PFSK-1 (cell line): ENCODE data around the gene ACSL6.

Experiments used
- FOXP2 ChIP-seq: optimal IDR thresholded peaks from 2 replicates; pipeline ENCODE3; 2011; ENCODE audit warnings: borderline replicate concordance, control low read depth, inconsistent platforms; ENCODE audit not compliant: insufficient read depth; ENCODE audit errors: extremely low read length, extremely low read depth
- POLR2AphosphoS5 ChIP-seq: IDR thresholded peaks from 2 replicates; pipeline ENCODE4 v1.6.1; 2012; ENCODE audit warnings: low read depth, mild to moderate bottlenecking, control low read depth, low read length, moderate library complexity
- SIN3A ChIP-seq: IDR thresholded peaks from 2 replicates; pipeline ENCODE4 v1.6.1; 2012; ENCODE audit warnings: mild to moderate bottlenecking, low read length, moderate library complexity, borderline replicate concordance; ENCODE audit not compliant: insufficient read depth
- TAF1 ChIP-seq: IDR thresholded peaks from 2 replicates; pipeline ENCODE4 v1.6.1; 2012; ENCODE audit warnings: low read length, control low read depth, borderline replicate concordance; ENCODE audit not compliant: insufficient read depth
- TF ChIP-seq, protein P1 (sequence below), 2 experiments: IDR thresholded peaks; 2 replicates each; pipeline versions ENCODE4 v1.6.1 to v1.8.0; 2011 to 2012; ENCODE audit warnings: low read depth in 2 of 2, low read length in 2 of 2, control low read depth in 1 of 2, inconsistent platforms in 1 of 2, mild to moderate bottlenecking in 1 of 2, moderate library complexity in 1 of 2; ENCODE audit not compliant: insufficient read depth in 1 of 2

The ACSL6 gene

DNA sequence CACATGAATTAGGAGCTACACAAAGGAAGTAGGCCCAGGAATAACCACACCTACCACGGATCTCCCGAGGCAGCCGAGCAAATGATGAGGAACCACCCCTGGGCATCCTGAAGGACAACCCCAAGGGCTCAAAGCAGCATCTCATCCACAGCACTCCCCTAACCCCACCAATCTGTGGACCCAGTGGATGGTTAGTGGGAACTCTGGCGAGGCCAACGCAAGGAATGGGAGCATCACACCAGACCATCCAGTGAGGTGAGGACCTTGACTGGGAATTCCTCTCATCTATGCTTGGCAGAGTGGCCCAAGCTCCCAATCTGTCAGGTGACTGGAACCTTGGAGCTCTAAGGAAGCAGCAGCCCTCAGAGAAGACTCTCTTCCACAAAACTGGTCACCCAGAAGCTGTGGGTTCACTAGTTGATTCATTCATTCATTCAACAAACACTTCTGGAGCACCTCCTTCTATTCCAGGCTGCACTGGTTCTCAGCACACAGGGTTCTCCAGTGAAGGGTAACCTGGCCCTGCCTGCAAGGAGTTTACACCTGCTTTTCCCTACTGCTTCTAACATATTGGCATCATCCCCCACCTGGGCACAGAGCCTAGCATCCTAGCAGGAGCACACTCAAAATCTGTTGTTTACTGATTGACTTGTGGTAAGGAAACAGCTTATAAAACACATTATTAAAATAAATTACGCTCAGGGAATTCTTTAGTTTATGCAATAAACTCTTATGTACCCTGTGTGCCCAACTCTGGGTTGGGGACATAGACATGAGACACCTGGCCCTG lies 4.9 kb downstream of the ACSL6 start:
- TF ChIP-seq TAF1 (no peak), FOXP2 (no peak), SIN3A (no peak), POLR2AphosphoS5 (no peak)
- TF ChIP-seq, protein P1, sequence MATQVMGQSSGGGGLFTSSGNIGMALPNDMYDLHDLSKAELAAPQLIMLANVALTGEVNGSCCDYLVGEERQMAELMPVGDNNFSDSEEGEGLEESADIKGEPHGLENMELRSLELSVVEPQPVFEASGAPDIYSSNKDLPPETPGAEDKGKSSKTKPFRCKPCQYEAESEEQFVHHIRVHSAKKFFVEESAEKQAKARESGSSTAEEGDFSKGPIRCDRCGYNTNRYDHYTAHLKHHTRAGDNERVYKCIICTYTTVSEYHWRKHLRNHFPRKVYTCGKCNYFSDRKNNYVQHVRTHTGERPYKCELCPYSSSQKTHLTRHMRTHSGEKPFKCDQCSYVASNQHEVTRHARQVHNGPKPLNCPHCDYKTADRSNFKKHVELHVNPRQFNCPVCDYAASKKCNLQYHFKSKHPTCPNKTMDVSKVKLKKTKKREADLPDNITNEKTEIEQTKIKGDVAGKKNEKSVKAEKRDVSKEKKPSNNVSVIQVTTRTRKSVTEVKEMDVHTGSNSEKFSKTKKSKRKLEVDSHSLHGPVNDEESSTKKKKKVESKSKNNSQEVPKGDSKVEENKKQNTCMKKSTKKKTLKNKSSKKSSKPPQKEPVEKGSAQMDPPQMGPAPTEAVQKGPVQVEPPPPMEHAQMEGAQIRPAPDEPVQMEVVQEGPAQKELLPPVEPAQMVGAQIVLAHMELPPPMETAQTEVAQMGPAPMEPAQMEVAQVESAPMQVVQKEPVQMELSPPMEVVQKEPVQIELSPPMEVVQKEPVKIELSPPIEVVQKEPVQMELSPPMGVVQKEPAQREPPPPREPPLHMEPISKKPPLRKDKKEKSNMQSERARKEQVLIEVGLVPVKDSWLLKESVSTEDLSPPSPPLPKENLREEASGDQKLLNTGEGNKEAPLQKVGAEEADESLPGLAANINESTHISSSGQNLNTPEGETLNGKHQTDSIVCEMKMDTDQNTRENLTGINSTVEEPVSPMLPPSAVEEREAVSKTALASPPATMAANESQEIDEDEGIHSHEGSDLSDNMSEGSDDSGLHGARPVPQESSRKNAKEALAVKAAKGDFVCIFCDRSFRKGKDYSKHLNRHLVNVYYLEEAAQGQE (IDR thresholded peaks at IDR 0.05; ENCODE audit: insufficient read depth in 1 of 2, low read depth in 2 of 2, low read length in 2 of 2) = no peak

DNA sequence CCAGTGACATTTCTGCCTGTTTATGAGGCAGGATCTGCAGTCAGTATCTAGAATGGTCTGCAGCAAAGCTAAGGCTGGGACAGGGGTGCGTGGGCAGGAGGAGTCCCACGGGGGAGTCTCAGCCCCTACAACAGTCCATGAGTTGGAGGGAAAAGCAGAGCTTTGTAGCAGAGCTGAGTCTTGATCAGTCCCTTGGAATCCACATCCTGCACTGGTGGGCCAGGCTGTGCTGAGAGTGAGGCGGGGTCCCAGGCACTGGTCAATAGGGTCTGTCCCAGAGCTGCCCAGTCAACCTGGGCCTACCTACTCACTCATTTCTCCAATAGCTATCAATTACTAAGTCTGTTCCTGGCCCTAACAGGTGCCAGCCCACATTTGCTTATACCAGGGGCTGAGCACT lies 5.9 kb downstream of the ACSL6 start:
- TF ChIP-seq POLR2AphosphoS5 (no peak), TAF1 (no peak), FOXP2 (no peak), SIN3A (no peak)
- TF ChIP-seq, protein P1 (IDR thresholded peaks at IDR 0.05; ENCODE audit: insufficient read depth in 1 of 2, low read depth in 2 of 2, low read length in 2 of 2) = no peak

DNA sequence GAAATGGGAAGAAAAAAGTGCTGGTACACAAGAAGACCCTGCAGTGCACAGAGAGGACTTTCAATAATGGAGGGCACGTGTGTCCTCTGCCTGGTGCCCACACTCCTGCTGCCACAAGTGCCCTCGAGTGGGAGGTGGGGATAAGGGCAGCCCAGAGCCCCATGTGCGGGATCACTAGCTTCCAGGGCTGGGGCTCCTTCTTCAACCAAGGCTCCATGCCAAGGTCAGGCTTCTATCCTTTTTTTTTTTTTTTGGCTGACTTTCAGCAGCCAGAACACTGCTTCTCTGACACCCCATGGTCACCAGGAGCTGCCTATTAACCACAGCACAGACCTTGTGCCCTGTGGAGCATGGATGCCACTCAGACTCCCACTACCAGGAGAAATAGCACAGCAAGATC lies 7.5 kb downstream of the ACSL6 start:
- TF ChIP-seq POLR2AphosphoS5 (no peak), FOXP2 (no peak), TAF1 (no peak), SIN3A (no peak)
- TF ChIP-seq, protein P1 (IDR thresholded peaks at IDR 0.05; ENCODE audit: insufficient read depth in 1 of 2, low read depth in 2 of 2, low read length in 2 of 2) = no peak

DNA sequence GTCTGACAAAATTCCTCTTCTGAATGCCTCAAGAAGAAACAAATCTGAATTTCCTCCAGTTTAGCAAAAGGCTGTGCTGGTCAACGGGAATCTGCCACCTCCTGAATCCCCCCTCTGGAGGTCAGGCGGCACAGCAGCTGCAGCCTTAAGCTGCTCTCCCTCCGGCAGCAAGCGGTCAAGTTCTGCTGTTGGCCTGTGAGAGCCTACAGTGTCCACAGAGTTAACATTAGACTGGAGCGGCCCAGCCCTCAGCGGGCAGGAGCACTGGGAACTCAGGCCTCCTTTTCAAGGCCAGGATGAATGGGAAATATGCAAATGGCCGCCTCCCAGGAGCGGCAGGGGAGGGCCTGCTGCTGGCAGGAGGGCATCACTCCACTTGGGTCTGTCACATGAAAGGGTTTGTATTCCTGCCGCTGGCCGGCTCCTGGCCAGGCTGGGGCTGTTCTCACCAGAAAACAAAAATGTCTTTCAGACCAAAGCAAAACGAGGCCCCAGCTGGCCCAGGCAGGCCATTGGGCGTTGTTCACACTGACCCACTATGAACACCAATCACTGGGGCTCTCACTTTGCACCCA lies 8.2 kb downstream of the ACSL6 start:
- TF ChIP-seq POLR2AphosphoS5 (no peak), FOXP2 (no peak), SIN3A (no peak), TAF1 (no peak)
- TF ChIP-seq, protein P1 (IDR thresholded peaks at IDR 0.05; ENCODE audit: insufficient read depth in 1 of 2, low read depth in 2 of 2, low read length in 2 of 2) = no peak

DNA sequence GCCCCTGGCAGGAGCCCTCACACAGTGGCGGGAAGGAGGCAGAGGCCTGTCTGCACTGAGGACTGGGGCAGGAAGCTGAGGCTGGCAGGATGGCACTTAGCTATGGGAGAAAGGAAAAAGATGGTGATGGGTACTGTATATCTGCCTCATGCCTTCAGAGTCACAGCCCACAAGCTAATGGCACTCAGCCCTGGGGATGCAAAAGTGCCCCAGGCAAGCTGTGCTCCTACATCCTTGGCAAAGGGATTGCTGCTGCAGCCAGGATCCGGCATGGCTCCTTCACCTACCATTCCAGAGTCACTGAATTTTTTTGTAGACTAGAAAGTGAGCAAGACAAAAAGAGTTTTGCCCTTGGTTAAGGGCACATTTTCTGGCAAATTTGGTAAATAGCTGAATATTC lies 8.7 kb downstream of the ACSL6 start:
- no peak for TF ChIP-seq FOXP2
- TF ChIP-seq SIN3A = no peak
- TF ChIP-seq POLR2AphosphoS5 = no peak
- TF ChIP-seq, protein P1 (IDR thresholded peaks at IDR 0.05; ENCODE audit: insufficient read depth in 1 of 2, low read depth in 2 of 2, low read length in 2 of 2) = no peak
- TF ChIP-seq TAF1 = no peak
